Ecto neural progenitor cell (in vitro differentiated cells): ENCODE measurements around the gene PSMD6.

Experiments used
- DNase-seq: peaks from one replicate; pipeline ENCODE4 v3.0.0-alpha.2; 2018; ENCODE audit warnings: low spot score

Gene PSMD6

GRCh38 chr3:64023187-64023860 is at the start of gene PSMD6:
TSS of gene PSMD6 (minus strand) at chr3:64023494. CDS start at chr3:64023419, 75 bp downstream.
- peak; percentile 93 for DNase-seq

- DNase-seq: no peak
Observed at GRCh38 chr3:64072126-64072525, 48.8 kb upstream of the PSMD6 start.

DNA sequence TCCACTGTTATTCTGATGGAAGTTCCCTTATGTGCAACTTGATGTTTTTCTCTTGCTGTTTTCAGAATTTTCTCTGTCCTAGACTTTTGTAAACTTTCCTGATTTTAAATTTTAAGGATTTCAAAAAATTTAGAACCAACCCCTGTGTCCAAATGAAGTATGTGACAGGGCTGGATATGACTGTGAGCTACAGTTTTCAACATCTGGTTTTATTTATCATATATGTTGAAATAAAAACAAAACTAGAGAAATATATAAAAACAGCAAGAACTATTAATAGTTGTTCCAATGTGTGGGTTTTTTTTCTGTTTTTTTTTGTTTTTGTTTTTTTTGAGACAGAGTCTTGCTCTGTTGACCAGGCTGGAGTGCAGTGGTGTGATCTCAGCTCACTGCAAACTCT is 47.4 kb upstream of the PSMD6 start:
- DNase-seq: no peak

DNA sequence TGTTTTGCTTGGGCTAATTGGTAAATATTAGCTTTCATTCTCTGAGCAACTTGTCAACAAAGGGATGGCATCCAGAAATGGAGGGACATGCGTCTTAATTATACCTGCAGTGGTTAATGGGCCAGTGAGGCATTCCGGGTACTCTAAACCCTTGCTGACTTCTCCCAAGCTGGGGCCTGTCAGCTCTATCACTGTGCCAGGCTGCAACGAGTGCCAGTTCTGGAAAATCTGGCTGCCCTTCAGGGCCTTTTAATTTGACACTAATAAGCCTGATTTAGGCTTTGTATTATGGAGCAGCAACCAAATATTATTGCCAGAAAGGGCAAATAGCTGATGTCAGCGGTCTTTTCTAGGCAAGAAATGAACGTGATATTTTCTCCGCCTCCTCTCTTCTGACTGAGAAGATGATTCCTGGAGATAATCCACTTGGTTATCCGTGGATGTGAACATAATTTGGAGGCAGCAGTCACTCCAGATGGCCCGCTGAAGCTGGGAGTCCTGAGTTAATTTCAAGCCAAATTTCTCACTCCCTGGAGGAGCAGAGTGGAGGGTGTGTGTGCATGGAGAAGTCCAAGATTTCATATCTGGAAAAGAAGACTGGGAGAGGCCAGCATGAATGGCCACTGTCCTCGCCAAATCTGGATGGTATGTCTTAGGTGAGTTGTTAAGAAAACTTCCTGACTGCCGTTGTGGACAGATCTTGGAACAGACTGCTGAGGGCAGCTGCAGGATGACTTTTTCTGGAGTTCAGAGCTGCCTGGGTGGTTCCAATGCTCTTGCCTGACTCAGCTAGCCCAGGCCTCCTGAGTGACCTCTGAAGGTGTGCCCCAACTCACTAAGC is 44.4 kb upstream of the PSMD6 start:
- no peak for DNase-seq

- no peak for DNase-seq
Observed at GRCh38 chr3:64064804-64065203, 41.5 kb upstream of the PSMD6 start.

DNA sequence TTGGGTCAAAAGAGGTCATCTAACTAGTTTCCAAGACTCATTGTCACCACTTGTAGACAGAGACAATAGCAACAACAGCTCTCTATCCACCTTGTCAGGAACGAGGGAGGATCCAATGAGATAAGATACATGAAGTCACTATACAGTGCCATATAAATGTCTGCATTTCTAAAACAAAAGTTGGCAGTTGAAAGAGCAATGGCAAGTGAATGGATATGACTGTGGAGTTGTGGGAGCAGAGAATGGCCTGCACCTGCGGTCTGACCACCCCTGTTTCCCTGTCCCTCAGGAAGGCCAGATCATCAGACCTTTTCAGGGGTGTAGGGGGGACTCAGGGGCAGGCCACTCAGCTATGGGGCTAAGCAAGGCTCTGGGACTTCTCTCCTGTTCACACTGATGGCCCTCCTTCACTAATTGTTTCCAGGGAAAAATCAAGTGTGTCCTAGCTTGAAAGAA is 40.7 kb upstream of the PSMD6 start:
- DNase-seq: no peak

- DNase-seq: no peak
Observed at GRCh38 chr3:64063207-64063982, 40.1 kb upstream of the PSMD6 start.

DNA sequence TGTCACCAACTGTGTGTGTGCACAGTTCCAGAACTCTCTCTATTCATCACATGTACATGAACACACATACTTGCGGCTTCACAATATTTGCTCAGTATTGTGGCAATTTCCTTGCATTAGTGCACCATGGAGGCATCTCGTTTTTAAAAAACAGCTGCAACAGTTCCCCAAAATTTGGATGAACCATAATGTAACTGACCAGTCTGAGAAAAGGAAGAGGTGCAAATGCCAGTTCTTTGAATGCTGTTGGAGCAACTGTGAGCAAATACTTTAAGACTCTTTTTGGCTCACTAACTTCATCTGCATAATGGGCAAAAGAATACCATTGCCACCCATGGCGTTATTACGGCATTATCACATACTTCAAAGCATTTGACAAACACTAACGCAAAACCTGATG is 38.3 kb upstream of the PSMD6 start:
- DNase-seq: no peak

GRCh38 chr3:64059484-64060175 is 36.3 kb upstream of the PSMD6 start:
- no peak for DNase-seq

DNA sequence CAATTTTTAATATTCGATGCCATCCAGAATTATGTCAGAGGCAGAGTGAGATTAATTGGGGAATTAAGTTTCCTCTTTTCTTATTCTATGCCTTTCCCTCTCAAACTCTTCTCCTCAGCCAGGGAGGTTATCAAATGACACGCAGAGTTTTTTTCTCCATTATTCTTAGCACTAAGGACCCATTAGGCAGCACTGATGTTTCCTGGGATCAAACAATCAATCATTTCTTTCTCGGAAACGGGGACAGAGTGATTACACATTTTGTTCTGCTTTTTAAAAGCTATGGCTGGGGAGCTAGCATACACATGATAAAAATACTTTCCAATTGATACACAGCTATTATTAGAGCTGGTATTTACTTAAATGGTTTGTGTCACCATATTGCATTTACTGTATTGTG is 35.3 kb upstream of the PSMD6 start:
- no peak for DNase-seq

DNA sequence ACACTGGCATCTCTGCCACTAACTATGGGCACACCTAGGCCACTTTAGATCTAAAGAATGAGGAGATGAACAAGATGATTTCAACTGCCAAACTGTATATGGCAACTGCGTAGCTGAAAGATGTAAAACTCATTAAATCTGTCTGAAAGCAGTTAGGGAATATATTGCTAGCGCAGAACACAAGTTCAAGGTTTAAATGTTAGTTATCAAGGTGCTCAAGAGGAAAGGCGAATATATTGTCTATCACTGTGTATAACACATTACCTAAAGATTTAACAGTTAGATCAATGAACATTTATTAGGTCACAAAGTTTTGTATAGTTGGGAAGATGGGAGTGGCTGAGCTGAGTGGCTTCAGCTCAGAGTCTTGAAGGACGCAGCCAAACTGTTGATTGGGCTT is 33.9 kb upstream of the PSMD6 start:
- no peak for DNase-seq

DNA sequence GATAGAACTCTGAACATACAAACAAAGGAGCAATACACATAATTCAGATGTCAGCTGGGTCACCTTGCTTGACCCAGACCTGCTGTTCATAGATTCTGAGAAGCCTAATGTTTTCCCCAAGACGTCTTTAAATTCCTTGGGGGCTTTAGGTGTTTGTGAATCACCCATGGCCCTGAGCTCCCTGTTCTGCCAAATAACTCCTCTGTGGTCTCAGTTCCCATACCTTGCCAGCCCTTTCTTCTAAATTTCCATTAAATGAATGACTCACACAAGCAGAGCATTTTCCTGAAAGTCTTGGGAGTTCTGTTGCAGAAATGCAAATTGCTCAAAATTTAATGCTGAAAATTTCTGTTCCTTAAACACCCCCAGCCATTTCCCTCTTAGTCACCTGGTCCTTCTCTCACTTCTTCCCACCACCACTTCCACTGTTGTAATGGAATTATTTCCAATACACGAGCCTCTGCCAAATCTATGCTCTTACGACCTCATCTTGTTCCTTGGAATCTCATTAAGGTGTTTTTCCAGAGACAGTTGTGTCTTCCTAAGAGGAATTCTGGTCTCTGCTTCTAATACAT is 33.4 kb upstream of the PSMD6 start:
- no peak for DNase-seq

GRCh38 chr3:64055076-64055475 is 31.8 kb upstream of the PSMD6 start:
- DNase-seq: no peak

- DNase-seq: no peak
Observed at GRCh38 chr3:64054488-64054887, 31.2 kb upstream of the PSMD6 start.

GRCh38 chr3:64053581-64053980 is 30.3 kb upstream of the PSMD6 start:
- DNase-seq: no peak

GRCh38 chr3:64053117-64053516 is 29.8 kb upstream of the PSMD6 start:
- DNase-seq: no peak

- peak; percentile 57 for DNase-seq
Observed at GRCh38 chr3:64049832-64050231, 26.5 kb upstream of the PSMD6 start.

- no peak for DNase-seq
Observed at GRCh38 chr3:64049136-64049535, 25.8 kb upstream of the PSMD6 start.

DNA sequence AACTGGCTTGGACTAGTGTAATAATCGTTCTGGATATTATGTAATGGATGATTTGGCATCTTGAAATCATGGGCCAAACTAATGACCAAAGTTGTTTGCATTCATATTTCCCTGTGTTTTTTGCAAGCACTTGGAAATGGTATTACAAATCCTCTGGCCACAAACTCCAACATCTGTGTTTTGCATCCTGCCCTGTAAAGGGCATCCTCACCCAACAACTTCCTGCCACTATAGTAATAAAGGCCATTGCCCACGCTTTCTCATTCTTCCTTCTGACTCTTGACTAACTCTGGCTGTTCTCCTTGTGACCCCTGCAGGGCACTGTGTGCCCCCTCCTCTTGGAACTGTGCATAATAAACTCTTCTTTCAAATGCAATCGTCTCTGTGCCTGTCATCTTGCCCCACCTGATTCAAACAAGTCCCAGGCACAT is 25.4 kb upstream of the PSMD6 start:
- DNase-seq: no peak

GRCh38 chr3:64047787-64048186 is 24.5 kb upstream of the PSMD6 start:
- DNase-seq: no peak

DNA sequence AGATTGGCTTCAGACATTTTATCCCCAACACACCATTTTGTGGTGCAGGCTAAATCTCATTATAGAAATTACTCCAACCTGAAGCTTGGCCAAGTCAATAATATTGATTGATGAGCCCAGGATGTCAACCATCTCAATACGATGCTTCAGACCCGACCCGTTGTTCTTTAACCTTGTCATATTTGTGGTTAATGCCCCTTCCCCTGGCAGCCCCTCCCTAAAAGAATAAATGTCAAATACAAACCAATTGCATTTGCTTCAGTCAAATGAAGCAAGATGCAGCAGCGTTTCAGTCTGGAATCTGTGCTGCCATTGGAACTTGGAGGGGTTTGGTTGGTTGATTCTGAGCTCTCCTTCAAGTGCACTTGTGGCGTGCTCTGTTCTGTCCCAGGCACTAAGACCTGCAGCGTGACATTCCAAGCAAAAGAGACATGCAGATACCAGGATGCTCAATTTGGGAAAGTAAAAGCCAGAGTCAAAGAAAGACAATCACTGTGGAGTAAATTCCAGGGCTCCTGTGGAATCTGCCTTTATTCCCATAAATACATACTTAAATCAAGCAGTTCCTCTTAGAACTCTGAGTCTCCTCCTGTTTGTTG is 23.8 kb upstream of the PSMD6 start:
- DNase-seq: no peak
